Ureter (tissue), 1 donor: ENCODE results near the gene SNX24. TPM values are rescaled to one million over a fixed set of nuclear protein-coding genes. Genes with fewer than 3 reads are reported as not detected.

Experiments used
- DNase-seq: peaks from one replicate; pipeline ENCODE4 v3.0.0-alpha.2; 2020; ENCODE audit warnings: low spot score
- total RNA-seq: library from RNA; stranded (reverse); gene quantifications from one replicate; pipeline ENCODE4 v1.2.4, GENCODE V29; 2023
- donor health status: DM: yes; HTN: yes; CAD: no.

SNX24 gene
- total RNA-seq, 1 donor from 2014 or later, result 19.5 TPM

GRCh38 chr5:123012321-123012720, 166.9 kb downstream of the SNX24 start:
- DNase-seq, result no peak

DNA sequence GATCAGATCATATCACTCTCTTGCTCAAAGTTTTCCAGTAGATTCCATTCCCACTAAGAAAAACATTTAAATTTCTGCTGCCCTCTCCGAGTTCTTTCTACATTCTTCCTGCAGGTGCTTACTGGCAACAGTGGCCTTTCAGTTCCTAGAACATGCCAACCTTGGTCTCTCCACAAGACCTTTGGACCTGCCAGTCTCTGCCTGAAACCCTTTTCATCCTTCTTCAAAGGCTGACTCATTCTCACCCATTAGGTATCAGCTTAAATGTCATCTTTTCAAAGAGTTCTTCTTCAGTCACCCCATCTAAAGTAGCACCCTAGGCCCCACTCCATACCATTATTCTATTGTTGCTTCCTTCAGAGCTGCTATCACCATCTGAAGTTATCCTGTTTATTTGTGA, 169.3 kb downstream of the SNX24 start:
- DNase-seq, result no peak

DNA sequence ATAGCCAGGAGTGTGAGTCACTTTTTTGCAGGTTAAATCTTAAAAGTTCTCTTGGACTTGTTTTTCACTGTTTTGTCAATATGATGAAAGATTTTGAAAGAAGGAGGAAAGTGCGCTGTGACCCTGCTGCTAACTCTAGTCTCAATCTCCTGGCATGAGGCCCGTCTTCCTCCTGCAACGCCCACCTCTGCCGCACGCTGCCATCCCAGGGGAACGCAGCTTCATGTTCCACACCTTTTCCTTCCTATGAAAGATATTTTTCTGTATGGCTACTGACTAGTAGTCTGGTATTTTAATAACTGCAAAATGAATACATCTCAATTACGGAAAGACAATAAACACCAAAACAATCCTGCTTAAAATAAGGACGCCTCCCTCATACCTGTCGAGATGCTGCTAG, 182.8 kb downstream of the SNX24 start:
- no peak for DNase-seq

GRCh38 chr5:123033157-123033671, 187.8 kb downstream of the SNX24 start:
- no peak for DNase-seq

- DNase-seq, result peak; percentile 73
Observed at GRCh38 chr5:123035360-123035917, 190.0 kb downstream of the SNX24 start.

GRCh38 chr5:123035918-123036390, 190.5 kb downstream of the SNX24 start:
- peak; percentile 63 for DNase-seq

DNA sequence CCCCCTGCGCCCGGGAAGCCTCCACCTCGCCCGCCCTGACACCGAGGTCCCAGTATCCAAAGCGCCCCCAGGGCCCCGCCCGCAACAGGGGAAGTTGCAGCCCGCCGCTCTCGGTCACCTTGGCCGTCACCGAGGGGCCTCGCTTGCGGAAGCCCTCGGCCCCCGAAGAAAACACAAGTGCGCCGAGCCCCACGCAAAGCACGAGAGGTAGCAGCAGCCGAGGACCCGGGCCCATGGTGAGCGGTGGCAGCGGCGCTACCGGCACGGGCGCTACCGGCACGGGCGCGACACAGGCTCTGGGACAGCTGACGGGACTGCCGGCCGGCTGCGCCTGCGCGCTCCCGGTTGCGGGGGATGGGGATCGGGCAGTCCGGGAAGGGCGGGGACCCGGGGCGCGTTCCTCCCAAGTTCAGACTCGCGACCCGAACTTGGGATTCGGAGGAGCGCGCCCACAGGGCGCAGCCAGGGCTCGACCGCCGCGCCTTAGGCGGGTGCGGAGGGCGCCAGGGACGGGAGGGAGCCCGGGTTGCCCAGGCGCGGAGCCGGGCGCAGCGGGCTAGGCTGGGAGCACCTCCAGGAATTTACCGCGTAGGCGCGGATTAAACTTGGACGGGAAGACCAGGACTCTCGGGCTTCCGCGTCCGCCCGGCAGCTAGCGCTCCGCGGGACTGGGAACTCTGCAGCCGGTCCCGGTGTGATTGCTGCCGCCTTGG, 191.1 kb downstream of the SNX24 start, which contains the start of gene PPIC:
PPIC (minus strand) TSS at position 335 of the 713 bp plus-strand sequence; CDS start at position 235, 100 bp downstream.
- peak; percentile 89 for DNase-seq

DNA sequence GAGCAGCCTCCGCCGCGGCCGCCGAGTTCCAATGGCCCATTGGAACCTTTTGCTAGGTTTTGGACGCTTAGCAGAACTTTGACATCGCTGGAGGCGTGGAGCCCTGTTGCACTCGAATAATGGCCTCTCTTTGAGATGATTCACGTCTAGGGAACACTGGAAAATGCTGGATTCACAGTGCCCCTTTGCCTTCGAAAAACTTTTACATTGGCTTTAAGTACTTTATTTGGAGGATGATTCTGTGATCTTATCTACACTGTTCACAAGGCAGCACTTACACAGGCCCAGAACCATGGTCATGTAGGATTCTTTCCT, 191.6 kb downstream of the SNX24 start:
- no peak for DNase-seq

- no peak for DNase-seq
Observed at GRCh38 chr5:123039673-123040072, 194.3 kb downstream of the SNX24 start.

DNA sequence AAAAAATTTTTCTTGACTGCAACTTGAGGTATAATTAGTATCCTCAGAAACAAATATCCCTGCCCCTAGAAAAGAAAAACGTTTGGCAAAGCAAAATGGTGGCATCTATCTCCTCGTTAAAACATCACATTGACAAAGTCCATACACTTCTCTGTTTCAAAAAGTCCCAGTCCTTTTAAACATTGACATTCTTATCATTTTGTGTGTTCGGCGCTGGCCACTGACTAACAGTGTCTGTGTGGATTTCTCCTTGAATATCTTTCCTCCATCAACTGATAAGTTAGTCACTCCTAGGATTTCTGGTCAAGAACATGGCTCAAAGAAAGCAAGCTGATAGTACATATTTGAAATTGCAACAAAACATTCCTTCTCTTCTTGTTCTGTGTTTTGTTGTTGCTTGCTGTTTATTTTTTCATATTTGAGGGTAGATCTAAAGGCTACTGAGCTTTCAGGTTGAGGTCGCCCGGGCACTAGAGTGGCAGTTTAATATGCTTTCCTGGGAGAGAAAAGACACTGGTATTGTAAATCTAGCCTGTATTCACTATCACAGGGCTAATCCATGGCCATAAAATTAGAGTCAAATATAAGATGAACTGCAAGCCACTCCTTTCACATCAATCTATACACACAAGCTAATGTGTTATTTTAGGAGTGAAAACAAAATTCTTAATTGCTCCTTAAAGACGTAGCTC, 199.7 kb downstream of the SNX24 start:
- no peak for DNase-seq

- no peak for DNase-seq
Observed at GRCh38 chr5:123046222-123046621, 200.8 kb downstream of the SNX24 start.

GRCh38 chr5:123047706-123048105, 202.3 kb downstream of the SNX24 start:
- no peak for DNase-seq

DNA sequence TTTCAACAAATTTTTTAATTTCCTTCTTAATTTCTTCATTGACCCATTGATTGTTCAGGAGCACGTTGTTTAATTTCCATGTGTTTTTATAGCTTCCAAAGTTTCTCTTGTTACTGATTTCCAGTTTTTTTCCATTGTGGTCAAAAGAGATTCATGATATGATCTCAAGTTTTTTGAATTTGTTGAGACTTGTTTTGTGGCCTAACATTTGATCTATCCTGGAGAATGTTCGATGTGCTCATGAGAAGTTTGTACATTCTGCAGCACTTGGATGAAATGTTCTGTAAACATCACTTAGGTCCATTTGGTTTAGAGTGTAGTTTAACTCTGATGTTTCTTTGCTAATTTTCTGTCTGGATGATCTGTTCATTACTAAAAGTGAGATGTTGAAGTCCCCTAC, 205.8 kb downstream of the SNX24 start:
- DNase-seq, result no peak

Other genes with a start within 250 kb of the SNX24 start
- gene SNX2, start 70.5 kb upstream of the SNX24 start, total RNA-seq, result 89.6 TPM
- gene PPIC, start 191.1 kb downstream of the SNX24 start, total RNA-seq, result 39.2 TPM
- gene PRDM6, start 243.6 kb downstream of the SNX24 start, total RNA-seq, result 10.6 TPM